Stimulated activated CD4-positive, alpha-beta T cell treated with anti-CD3 and anti-CD28 coated beads, Interleukin-2, amount 100 ng/mL, for 24 hours (primary cell): ENCODE results near the gene SERPINA10.
"Not testable (repeated sequence)": the region's sequence is repeated elsewhere in the genome, so short reads cannot be mapped to it uniquely, and the experiment has no call there.

Source experiments
- DNase-seq, 2 donors: peaks; one replicate each; pipeline ENCODE4 v3.0.0-alpha.2; 2020

SERPINA10 gene

DNA sequence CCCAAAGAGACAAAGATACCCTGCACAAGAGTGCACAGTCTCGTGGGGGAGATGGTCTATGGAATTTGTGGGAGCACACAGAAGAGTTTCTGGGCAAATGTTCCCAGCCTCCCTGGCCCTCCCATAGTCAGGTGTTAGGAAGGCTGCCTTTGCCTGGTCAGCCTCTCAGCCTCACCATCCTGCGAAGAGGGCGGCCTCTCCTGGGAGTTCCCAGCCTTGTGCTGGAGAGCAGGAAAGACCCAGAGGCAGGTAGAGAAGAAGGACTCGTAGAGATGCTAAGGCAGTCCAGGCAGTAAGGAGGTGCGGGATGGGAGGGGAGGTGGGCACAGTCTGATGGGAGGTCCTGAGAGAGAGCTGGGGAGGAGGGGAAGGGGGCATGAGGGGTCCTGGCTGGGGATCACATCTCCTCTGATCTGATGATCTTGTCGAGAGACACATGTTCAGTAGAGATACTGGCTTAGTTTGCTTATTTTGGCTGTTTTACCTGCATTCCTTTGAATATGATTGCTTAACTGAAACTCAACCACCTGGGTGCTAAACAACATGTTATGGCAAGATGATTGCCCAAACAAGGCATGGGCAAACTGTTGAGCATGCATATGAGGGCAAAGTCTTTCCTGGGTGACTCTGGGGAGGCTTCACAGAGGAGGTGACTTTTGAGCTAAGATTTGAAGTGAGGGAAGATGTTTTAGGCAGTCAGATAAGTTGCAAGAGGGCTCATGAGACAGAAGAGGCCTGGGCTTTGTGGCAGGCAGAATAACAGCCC, 19.6 kb upstream of the SERPINA10 start:
- no peak for DNase-seq

GRCh38 chr14:94310248-94310647, 17.2 kb upstream of the SERPINA10 start:
- no peak for DNase-seq

DNA sequence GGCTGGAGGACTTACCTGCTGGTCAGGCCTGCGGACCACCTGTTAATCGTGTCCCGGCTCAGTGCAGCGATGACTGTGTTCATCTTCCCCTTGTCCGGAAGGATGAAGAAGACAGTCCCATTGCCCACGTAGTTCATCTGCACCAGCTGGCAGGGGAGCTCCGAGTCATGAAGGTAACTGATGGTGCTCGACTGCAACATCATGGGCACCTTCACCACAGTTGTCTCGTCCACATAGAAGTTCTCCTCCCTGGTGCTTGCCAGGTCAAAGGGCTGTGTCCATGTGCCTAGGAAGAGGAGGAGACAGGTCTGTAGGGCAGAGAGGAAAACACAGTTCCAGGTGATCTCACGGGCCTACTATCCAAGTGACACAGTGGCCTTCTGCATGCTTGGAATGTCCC, 16.7 kb upstream of the SERPINA10 start:
- no peak for DNase-seq

DNA sequence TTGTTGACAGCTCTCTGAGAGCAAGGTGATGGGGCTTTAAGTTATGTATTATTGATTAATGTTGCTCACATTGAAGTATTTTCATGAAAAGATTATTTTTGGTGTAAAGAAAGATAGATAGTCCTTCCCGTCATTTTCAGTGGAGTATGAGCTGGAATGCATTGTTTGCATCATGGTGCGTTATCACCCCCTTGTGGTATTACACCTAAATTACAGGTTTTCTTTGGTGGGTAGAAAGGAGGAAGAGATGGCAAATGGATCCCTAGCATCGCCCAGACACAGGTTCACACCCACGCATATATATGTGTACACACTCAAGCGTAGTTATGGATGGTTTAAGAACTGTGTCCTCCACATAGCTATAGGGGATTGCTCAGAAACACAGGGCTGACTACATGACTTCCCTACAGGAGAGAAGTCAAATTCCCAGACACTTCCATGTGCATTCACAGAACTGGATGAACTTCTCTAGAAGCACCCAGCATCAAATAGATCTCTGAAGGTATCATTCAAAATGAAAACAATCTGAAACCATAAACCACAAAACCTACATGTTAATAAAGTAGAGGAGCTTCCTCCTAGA, 14.4 kb upstream of the SERPINA10 start:
- no peak for DNase-seq

DNA sequence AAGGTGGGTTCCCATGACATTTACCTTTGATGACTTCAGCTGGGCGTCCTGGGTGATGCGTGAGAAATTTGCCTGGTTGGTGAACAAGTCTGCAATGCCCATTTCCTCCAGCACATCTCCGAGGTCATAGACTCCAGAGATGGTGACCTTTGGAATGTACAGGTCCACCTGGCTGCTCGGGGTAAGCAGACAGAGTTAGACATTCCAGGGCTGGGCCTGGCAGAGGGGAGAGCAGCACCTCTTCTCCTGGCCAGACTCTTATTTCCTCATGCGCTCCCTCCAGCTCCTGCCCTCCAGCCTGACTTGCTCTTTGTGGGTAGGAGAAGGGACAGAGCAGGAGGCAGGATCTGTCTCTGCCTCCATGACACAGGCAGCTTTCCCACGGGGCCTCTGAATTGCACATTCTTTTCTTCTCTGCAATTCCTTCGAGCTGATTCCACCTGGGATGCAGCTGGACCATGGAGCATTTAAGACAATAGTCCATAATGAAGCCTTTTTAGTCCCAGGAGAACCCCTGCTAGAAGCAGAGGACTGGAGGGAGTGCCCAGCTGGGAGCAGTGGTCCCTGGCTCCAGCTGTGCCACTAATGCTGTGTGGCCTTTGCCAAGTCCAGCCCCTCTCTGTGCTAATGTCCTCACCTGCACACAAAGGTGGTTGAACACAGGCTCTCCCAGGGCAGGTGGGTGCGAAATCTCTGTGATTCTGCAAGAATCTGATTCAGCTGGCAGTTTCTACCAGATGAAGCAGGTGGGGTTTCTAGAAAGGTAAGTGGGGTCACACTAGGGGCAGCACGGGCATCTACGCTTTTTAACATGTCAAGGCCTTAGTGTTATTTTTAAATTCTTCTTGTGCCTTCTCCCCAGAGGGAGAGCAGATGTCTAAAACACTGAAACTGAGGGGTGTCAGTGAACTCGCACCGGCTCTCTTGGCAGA, 13.2 kb upstream of the SERPINA10 start:
- DNase-seq, result no peak

DNA sequence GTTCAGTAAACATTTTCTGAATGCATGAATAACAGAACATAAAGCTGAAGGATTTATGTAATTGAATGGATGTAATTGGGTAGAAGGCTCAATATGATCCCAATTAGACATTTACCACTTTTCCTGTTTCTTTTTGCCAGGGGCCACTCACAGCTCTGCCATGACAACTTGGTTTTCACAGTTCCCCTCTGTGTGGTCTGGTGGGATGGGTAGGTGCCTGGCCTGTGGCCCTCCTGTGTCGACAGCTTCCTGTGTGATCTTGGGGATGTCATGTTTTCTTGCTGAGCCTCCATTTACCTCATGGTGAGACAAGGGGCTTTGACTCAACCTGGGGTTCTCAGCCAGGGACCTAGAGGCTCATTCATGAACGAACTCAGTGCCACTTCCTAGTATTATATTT, 12.6 kb upstream of the SERPINA10 start:
- DNase-seq, result no peak

DNA sequence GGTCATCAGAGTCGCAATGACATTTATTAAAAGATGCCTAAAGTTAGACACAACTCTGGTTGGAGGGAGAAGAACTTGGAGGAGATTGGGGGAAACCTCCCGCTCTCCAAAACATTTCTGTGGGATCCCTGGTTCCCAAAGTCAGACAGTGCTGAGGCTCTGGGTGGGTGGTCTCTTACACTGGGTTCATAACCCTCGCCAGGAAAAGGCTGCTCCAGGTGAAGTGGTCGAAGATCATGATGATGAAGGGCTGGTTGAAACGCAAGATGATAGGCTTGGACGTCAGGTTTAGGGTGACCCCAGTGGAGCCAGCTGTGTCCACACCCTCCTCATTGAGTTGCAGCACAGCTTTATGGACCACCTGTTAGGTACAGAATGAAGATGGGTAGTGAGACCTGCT, 11.2 kb upstream of the SERPINA10 start:
- no peak for DNase-seq

DNA sequence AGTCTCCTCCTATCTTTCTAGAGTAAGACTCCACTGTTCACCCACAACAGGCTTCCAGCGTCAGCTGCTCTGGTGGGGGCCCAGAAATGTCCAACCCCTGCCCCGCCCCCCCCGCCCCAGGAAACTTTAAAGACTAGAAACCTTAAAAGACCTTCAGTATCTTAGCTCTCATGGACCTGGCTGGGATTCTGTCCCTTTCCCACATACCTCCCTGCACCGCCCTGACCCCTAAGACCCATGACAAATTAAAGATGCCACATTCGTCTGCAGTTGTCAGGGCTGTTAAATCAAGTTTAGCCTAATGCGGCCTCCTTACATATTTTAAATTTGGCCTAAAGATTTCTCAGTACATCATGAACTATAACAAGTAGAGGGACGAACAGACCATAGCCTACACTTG, 10.0 kb upstream of the SERPINA10 start:
- DNase-seq, result no peak

DNA sequence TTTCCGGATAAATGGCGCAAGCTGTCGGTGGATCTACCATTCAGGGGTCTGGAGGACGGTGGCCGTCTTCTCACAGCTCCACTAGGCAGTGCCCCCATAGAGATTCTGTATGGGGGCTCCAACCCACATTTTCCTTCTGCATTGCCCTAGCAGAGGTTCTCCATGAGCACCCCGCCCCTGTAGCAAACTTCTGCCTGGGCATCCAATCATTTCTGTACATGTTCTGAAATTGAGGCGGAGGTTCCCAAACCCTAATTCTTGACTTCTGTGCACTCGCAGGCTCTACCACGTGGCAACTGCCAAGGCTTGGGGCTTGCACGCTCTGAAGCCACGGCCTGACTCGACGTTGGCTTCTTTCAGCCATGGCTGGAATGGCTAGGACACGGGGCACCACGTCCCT, 5.1 kb upstream of the SERPINA10 start:
- no peak for DNase-seq

DNA sequence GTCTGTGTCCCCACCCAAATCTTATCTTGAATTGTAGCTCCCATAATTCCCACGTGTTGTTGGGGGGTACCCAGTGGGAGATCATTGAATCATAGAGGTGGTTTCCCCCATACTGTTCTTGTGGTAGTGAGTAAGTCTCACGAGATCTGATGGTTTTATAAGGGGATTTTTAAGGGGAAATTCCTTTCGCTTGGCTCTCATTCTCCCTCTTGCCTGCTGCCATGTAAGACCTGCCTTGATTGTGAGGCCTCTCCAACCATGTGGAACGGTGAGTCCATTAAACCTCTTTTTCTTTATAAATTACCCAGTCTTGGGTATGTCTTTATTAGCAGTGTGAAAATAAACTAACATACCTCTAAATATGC, 3.1 kb upstream of the SERPINA10 start:
- DNase-seq, result not testable (repeated sequence)

DNA sequence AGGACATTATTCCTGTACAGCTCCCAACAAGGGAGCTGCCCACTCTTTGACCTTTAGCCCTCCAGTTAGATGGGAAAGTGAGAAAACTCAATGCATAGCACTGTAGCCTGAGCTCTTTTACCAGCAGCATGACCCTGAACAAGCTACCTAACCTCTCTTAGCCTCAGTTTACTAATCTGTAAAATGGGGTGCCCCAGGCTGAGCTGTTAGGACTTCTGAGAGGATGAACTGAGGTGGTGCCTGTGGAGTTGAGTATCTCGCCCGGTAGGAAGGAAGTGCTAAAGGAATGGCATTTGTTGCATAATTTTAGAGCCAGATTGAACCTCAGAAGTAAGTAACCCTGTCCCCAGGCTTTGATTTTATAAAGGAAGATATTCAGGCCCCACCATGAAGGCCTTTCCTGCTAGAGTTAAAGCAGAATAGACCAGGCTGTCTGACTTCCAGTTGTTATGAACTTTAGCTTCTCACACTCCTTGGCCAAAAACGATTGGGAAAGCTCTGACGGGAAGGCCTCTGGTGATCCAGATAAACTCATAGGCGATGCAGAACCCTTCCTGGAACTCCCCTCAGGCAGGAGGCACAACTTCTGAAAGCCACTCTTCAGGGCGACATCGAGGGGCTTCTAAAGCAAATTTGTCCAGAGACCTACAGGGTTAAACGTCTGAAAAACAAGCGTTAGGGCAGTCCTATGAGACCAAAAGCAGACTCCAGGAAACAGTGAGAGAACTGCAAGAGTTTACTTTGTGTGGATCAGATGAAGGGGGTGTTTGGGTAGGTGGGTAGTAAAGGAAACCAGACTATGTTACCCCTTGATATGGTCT, 2.5 kb upstream of the SERPINA10 start:
- no peak for DNase-seq

DNA sequence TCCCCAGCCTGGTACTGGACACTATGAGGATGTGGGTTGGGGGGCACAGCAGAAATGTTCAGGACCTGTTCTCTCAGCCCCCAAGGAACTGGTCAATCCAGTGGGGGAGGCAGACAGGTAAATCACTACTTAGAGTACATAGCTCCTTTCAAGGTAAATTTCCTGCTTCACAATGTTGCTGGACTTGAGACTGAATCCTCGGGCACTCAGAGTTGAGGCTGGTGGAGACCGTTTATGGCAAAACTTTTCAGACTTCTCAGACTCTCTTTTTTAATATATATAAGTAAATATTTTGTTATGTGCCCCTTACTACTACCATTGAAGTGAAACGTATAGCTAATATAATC, 483 bp upstream of the SERPINA10 start:
- no peak for DNase-seq

DNA sequence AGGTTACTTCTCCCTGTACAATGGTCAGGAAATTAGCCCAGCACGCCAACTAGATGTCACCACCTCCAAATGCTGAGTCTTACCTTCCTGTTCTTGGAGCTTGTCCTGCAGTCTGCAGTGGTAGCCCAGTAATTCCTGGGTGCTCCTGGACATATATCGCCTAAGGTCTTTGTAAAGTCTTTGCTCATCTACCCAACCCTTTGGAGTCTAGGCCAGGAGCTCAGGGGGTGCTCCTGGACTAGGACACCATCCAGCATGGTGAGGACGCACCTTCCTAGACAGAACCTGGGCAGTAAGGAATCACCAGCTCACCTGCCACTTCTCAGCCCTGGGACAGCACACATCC, 569 bp downstream of the SERPINA10 start:
- DNase-seq, result no peak

- no peak for DNase-seq
Observed at GRCh38 chr14:94291906-94292525, 1.1 kb downstream of the SERPINA10 start.

GRCh38 chr14:94291159-94291905, 1.7 kb downstream of the SERPINA10 start:
- no peak for DNase-seq

GRCh38 chr14:94290197-94290596, 2.9 kb downstream of the SERPINA10 start:
- DNase-seq, result no peak

DNA sequence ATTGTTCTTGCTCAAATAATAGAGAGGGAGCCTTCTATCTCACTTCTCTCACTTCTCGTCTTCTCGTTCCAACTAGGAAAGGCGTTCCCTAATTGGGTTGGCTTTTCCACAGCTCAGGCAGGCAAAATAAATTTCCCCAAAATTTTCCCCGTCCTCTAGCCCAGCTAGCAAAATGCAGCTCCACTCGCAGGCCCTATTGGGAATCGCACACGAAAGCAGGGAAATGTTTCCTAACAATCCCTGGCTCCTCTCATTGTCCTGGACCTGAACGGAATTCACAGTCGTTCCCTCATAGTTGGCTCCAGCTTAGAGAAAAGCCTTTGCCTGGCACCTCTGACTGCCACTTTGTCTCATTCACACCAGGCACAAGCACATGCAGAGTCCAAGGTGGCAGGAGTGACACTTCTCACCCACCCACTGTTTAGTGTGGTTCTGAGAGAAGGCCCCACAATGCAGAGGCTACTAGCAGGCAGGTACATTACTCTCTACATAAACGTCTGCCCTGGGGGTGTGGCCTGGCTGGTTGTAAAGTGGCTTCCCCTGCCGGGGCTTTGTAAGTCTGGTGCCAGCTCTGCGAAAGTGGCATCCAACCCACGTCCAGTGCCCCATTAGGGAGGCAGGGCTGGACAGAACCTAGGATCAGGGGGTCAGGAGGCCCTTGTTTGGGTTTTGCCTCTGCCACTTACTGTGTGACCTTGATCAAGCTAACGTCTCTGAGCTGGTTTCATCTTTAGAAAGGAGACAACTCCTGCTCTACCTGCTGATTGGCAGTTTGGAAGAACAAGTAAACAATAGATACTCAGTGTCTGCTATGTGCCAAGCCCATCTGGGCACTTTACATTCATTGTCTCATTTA, 4.2 kb downstream of the SERPINA10 start:
- no peak for DNase-seq

DNA sequence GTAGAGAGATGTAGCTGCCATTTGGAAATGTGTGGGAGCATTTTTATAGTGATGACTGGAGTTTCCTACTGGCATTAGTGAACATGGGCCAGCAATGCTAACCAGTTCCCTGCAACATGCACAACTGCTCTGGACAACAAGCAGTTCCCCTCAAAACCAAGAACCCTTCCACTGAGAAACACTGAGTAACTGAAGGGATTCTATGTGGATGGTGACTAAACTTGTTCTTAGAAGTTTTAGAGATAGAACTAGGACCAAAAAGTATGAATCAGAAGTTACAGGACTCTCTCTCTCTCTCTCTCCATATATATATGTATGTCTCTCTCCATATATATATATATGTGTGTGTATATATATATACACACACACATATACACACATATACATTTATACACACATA, 7.9 kb downstream of the SERPINA10 start:
- no peak for DNase-seq

GRCh38 chr14:94284221-94284620, 8.8 kb downstream of the SERPINA10 start:
- DNase-seq, result no peak

DNA sequence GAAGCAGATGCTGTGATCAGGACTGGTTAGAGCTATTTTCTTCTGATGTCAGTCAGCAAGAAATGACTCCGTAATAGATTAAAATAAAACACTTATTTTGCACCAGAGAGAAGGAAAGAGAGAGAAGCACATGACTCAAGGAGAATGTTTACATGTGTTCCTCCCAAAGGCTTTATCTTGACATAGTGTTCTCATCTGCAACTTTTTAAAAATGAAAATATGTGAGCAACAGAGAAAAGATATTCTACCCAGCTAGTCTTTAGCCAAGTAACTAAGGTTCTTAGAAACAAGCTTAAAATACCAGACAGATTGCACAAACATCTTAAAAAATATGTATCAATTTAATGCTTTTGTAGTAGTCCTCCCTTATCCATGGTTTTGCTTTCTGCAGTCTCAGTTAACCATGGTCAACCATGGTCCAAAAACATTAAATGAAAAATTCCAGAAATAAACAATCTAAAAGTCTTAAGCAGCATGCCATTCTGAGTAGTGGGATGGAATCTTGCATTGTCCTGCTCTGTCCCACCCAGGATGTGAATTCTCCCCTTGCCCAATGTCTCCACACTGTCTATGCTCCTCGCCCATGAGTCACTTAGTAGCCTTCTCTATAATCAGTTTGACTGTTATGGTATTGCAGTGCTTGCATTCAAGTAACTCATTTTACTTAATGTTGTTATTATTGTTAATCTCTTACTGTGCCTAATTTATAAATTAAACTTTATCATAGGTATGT, 9.9 kb downstream of the SERPINA10 start:
- no peak for DNase-seq
